GM10847 (cell line): ENCODE measurements around the gene PCID2.

ENCODE experiments used
- POLR2A ChIP-seq: IDR thresholded peaks from 2 replicates; pipeline ENCODE4 v1.6.1; 2011; ENCODE audit not compliant: insufficient read length; ENCODE audit errors: extremely low read depth

The PCID2 gene

GRCh38 chr13:113225515-113225914 lies 17.0 kb upstream of the PCID2 start:
- no peak for TF ChIP-seq POLR2A

- TF ChIP-seq POLR2A: no peak
Observed at GRCh38 chr13:113224486-113224885, 16.0 kb upstream of the PCID2 start.

GRCh38 chr13:113223070-113223469 lies 14.6 kb upstream of the PCID2 start:
- no peak for TF ChIP-seq POLR2A

DNA sequence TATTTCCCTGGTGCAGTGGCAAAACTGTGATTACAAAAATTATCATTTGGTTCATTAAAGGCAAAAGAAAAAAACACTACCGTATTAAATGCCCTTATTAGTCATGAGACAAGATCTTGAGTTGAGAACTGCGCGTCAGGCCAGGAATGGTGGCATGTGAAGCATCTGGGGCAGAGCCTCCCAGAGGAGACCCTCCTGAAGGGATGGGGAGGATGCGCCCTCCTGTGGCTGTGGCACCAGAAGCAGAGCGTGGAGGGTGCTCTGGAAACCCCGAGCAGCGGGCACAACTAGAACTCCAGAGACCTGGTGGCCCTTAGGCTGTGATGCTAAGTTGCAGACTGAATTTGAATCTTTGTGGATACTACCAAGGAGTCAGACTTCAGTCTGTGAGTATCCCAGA lies 12.4 kb upstream of the PCID2 start:
- no peak for TF ChIP-seq POLR2A

- TF ChIP-seq POLR2A: no peak
Observed at GRCh38 chr13:113220141-113220598, 11.7 kb upstream of the PCID2 start.

DNA sequence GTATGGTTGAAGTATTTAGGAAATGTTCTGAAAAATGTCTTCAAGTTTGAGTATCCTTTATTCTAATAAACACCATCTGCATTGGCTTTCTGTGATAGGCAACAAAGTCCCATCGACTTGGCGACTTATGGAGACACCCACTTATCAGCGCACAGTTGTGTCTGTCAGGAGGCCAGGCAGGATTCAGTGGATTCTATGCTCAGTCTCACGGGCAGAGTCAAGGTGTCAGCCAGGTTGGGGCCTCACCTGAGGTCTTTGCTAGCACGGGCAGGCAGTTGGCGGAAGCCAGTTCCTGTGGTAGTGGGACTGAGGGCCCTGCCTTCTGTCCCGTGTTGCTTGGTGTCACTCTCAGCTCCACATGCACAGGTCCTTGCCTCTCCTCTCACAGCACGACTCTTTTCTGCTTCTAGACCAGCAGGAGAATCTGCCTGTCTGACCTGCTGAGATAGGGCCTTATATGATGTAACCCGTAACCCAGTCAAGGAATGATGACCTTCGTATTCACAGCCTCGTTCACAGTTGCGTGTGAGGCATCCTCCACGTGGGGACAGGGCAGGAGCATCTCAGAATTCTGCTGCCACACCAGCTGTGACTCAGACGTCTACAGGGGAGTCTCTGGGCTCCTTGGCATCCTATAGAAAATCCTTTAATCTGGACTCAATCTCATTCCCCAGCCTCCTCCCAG lies 10.9 kb upstream of the PCID2 start:
- TF ChIP-seq POLR2A: no peak

- no peak for TF ChIP-seq POLR2A
Observed at GRCh38 chr13:113218586-113218985, 10.1 kb upstream of the PCID2 start.

DNA sequence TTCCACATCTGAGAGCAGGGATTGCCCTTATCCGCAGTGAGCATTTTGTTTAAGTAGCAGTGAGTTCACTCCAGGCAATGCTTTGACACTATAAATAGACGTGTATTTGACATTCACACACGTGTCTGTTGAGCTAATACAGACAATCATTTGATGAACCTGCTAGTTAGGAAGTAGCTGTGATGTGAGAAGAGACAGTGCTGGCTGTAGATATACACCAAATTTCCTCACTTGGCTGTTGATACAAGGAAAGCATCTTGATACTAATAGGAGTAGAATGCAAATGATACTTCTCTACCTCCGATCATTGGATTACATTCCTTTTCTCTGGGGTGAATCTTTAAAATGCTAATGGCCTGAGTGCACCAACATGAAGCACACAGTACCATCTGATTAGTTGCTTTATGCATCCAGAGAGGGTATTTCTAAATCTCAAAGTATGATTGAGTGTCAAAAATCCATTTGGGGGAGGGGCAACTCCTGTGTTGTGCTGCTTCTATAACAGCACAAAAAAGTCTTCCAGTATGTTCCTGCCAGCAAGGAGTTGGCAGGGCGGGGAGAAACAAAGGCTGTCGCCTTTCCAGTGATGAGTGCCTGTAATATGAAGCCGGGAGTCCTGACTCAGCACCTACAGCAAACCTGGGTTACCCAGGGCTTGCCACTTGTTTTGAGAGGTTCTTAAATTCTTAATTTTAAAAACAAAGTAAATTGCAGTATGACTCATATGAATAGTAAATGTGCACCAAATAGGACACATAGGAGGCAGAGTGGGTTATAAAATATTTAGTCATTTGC lies 8.0 kb upstream of the PCID2 start:
- TF ChIP-seq POLR2A: no peak

GRCh38 chr13:113211774-113212173 lies 3.3 kb upstream of the PCID2 start:
- TF ChIP-seq POLR2A: no peak

GRCh38 chr13:113210833-113211232 lies 2.4 kb upstream of the PCID2 start:
- TF ChIP-seq POLR2A: no peak

GRCh38 chr13:113209759-113210421 lies 1.4 kb upstream of the PCID2 start:
- no peak for TF ChIP-seq POLR2A

GRCh38 chr13:113209336-113209758 lies 878 bp upstream of the PCID2 start, which contains the start of gene CUL4A:
Gene CUL4A, plus strand, starts transcription at chr13:113209613. Its CDS starts 15 bp downstream, at chr13:113209628.
- TF ChIP-seq POLR2A: peak; percentile 28

DNA sequence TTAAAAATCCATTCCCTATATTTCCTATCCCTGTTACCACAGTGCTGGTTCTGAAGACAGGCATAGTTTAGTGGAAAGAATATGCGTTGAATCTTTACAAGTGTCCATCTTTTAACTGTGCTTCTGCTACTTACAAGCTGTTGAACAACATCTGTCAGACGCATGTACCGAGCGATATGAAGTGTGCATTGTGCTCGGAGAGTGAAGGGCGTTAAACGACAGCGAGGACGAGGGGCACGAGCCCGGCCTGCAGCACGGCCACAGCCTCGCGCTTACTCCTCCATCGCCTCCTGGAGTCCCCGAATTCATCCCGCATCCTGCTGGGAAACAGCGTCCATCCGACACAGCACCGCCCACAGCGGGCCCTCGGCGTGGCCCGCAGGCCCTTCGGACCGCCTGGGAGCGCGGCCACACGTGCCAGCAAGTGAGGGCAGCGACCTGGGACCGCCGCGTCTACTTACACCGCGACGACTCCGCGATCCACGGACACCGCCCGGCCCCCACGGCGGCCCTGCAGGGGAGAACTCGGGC lies 514 bp downstream of the PCID2 start:
- TF ChIP-seq POLR2A: no peak

- TF ChIP-seq POLR2A: no peak
Observed at GRCh38 chr13:113207460-113207859, 1.0 kb downstream of the PCID2 start.

GRCh38 chr13:113205428-113205931 lies 3.0 kb downstream of the PCID2 start:
- no peak for TF ChIP-seq POLR2A
